Measurements from ENCODE around the gene E2F8. TPM values are rescaled to one million over a fixed set of nuclear protein-coding genes. Genes with fewer than 3 reads are reported as not detected.
A peak's percentile ranks its signal among the peaks of the same experiment; 100 is the strongest.

Gene E2F8
- total RNA-seq, 5 donors from 2014 or later (not counting 1 experiment from before 2014, with no cell fraction given): 0.12 to 0.56 (median 0.26) TPM

- no peaks in the 10 kb centered on the region for H3K36me3 Mint-ChIP-seq
- peaks cover 5 to 20% of the 10 kb centered on the region in 2 experiments for H3K4me1 ChIP-seq (ENCODE audit: control insufficient read depth in 1 of 2, extremely low read depth in 1 of 2, insufficient read depth in 2 of 2, low read length in 2 of 2)
- no peak overlapping the region for H3K27ac ChIP-seq (ENCODE audit: low read length)
- WGBS (ENCODE audit: insufficient coverage): under 1% methylated on average over 68 of the region's 92 CpGs
- H3K27me3 ChIP-seq (replicated peaks in 1 of 2; ENCODE audit: control insufficient read depth in 2 of 2, extremely low read depth in 1 of 2, insufficient read depth in 2 of 2, low read length in 1 of 2): peaks cover 2 to 43% of the 10 kb centered on the region in 2 experiments
- DNase-seq (peak in 2 of 35 experiments; percentile 3 to 11), ATAC-seq (replicated peaks in 1 of 4) (peak; percentile 7 to 38 (median 36))
- ChIA-PET POLR2A (no interaction called here), CTCF (no interaction called here)
- H3K27ac Mint-ChIP-seq: no peak overlapping the region
- peaks cover 9 to 20% (median 15%) of the 10 kb centered on the region in 3 donors for H3K4me1 Mint-ChIP-seq
- H3K4me3 ChIP-seq (ENCODE audit: control insufficient read depth in 1 of 2, extremely low read depth in 1 of 2, low read length in 1 of 2): peak overlapping the region; percentile 36 to 71
- no peaks in the 10 kb centered on the region for H3K9me3 ChIP-seq
- peaks cover 31 to 47% of the 10 kb centered on the region in 2 donors for H3K27me3 Mint-ChIP-seq
- peak overlapping the region; percentile 82 to 93 (median 82) for H3K4me3 Mint-ChIP-seq
- no peaks in the 10 kb centered on the region for H3K9me3 Mint-ChIP-seq
- H3K36me3 ChIP-seq (ENCODE audit: control insufficient read depth in 2 of 2, extremely low read depth in 1 of 2, insufficient read depth in 1 of 2, low read length in 1 of 2): no peaks in the 10 kb centered on the region
Measured at GRCh38 chr11:19241260-19242178, 774 bp upstream of the E2F8 start.

- DNase-seq (no peak), ATAC-seq (replicated peaks in 1 of 4) (no peak)
- WGBS (ENCODE audit: insufficient coverage): 80% methylated on average over 1 of the region's 3 CpGs
- Histone ChIP-seq H3K4me3 (ENCODE audit: control insufficient read depth in 1 of 2, extremely low read depth in 1 of 2, low read length in 1 of 2) (no peak overlapping the region), H3K27ac (ENCODE audit: low read length) (no peak overlapping the region), H3K36me3 (ENCODE audit: control insufficient read depth in 2 of 2, extremely low read depth in 1 of 2, insufficient read depth in 1 of 2, low read length in 1 of 2) (no peaks in the 10 kb centered on the region), H3K4me1 (ENCODE audit: control insufficient read depth in 1 of 2, extremely low read depth in 1 of 2, insufficient read depth in 2 of 2, low read length in 2 of 2) (peaks cover 5 to 20% of the 10 kb centered on the region in 2 experiments), H3K9me3 (no peaks in the 10 kb centered on the region), H3K27me3 (replicated peaks in 1 of 2; ENCODE audit: control insufficient read depth in 2 of 2, extremely low read depth in 1 of 2, insufficient read depth in 2 of 2, low read length in 1 of 2) (peaks cover 2 to 30% of the 10 kb centered on the region in 2 experiments)
- Mint-ChIP-seq H3K36me3 (no peaks in the 10 kb centered on the region), H3K27me3 (peaks cover 19 to 29% of the 10 kb centered on the region in 2 donors), H3K27ac (no peak overlapping the region), H3K9me3 (no peaks in the 10 kb centered on the region), H3K4me1 (peaks cover 9 to 20% (median 15%) of the 10 kb centered on the region in 3 donors), H3K4me3 (no peak overlapping the region)
- ChIA-PET POLR2A (no interaction called here), CTCF (interaction anchor here in 1 of 2 donors (0.6 kb wide), 1 partner anchor 315 kb away, joined by 3 read pairs; no protein-coding TSS in a partner anchor)
Measured at GRCh38 chr11:19239039-19239438, 1.7 kb downstream of the E2F8 start.

- H3K27me3 Mint-ChIP-seq: peaks cover 10 to 18% of the 10 kb centered on the region in 2 donors
- H3K27ac Mint-ChIP-seq: no peak overlapping the region
- ATAC-seq (replicated peaks in 1 of 4) (no peak), DNase-seq (no peak)
- Histone ChIP-seq H3K27ac (ENCODE audit: low read length) (no peak overlapping the region), H3K9me3 (no peaks in the 10 kb centered on the region), H3K4me1 (ENCODE audit: control insufficient read depth in 1 of 2, extremely low read depth in 1 of 2, insufficient read depth in 2 of 2, low read length in 2 of 2) (peaks cover 5 to 20% of the 10 kb centered on the region in 2 experiments), H3K27me3 (replicated peaks in 1 of 2; ENCODE audit: control insufficient read depth in 2 of 2, extremely low read depth in 1 of 2, insufficient read depth in 2 of 2, low read length in 1 of 2) (peaks cover 2 to 24% of the 10 kb centered on the region in 2 experiments), H3K36me3 (ENCODE audit: control insufficient read depth in 2 of 2, extremely low read depth in 1 of 2, insufficient read depth in 1 of 2, low read length in 1 of 2) (no peaks in the 10 kb centered on the region), H3K4me3 (ENCODE audit: control insufficient read depth in 1 of 2, extremely low read depth in 1 of 2, low read length in 1 of 2) (no peak overlapping the region)
- no peak overlapping the region for H3K4me3 Mint-ChIP-seq
- H3K36me3 Mint-ChIP-seq: no peaks in the 10 kb centered on the region
- no CpG with 5 or more reads among the region's 5 CpGs for WGBS (ENCODE audit: insufficient coverage)
- ChIA-PET CTCF (no interaction called here), POLR2A (no interaction called here)
- H3K4me1 Mint-ChIP-seq: peaks cover 9 to 20% (median 15%) of the 10 kb centered on the region in 3 donors
- H3K9me3 Mint-ChIP-seq: no peaks in the 10 kb centered on the region
Measured at GRCh38 chr11:19237813-19238212, 2.9 kb downstream of the E2F8 start.

GRCh38 chr11:19237381-19237780 is 3.4 kb downstream of the E2F8 start:
- no peak overlapping the region for H3K4me3 Mint-ChIP-seq
- H3K27me3 Mint-ChIP-seq: peaks cover 5 to 14% of the 10 kb centered on the region in 2 donors
- ChIA-PET POLR2A (no interaction called here), CTCF (no interaction called here)
- H3K9me3 Mint-ChIP-seq: no peaks in the 10 kb centered on the region
- peaks cover 5 to 16% of the 10 kb centered on the region in 2 experiments for H3K4me1 ChIP-seq (ENCODE audit: control insufficient read depth in 1 of 2, extremely low read depth in 1 of 2, insufficient read depth in 2 of 2, low read length in 2 of 2)
- no peaks in the 10 kb centered on the region for H3K36me3 Mint-ChIP-seq
- H3K27me3 ChIP-seq (replicated peaks in 1 of 2; ENCODE audit: control insufficient read depth in 2 of 2, extremely low read depth in 1 of 2, insufficient read depth in 2 of 2, low read length in 1 of 2): peaks cover 2 to 19% of the 10 kb centered on the region in 2 experiments
- WGBS (ENCODE audit: insufficient coverage): 98% methylated on average over 5 of the region's 8 CpGs
- ATAC-seq (replicated peaks in 1 of 4): no peak
- H3K4me1 Mint-ChIP-seq: peaks cover 6 to 16% (median 12%) of the 10 kb centered on the region in 3 donors
- no peak overlapping the region for H3K27ac Mint-ChIP-seq
- no peak for DNase-seq
- H3K9me3 ChIP-seq: no peaks in the 10 kb centered on the region
- no peaks in the 10 kb centered on the region for H3K36me3 ChIP-seq (ENCODE audit: control insufficient read depth in 2 of 2, extremely low read depth in 1 of 2, insufficient read depth in 1 of 2, low read length in 1 of 2)
- H3K4me3 ChIP-seq (ENCODE audit: control insufficient read depth in 1 of 2, extremely low read depth in 1 of 2, low read length in 1 of 2): no peak overlapping the region
- H3K27ac ChIP-seq (ENCODE audit: low read length): no peak overlapping the region

- H3K27me3 Mint-ChIP-seq: no peaks in the 10 kb centered on the region
- ChIA-PET CTCF (interaction anchor here in 1 of 2 donors (0.6 kb wide), 2 partner anchors 17 to 24 kb away, joined by 3 to 5 read pairs; no protein-coding TSS in a partner anchor), POLR2A (no interaction called here)
- no peaks in the 10 kb centered on the region for H3K36me3 ChIP-seq (ENCODE audit: control insufficient read depth in 2 of 2, extremely low read depth in 1 of 2, insufficient read depth in 1 of 2, low read length in 1 of 2)
- no peaks in the 10 kb centered on the region for H3K27me3 ChIP-seq (replicated peaks in 1 of 2; ENCODE audit: control insufficient read depth in 2 of 2, extremely low read depth in 1 of 2, insufficient read depth in 2 of 2, low read length in 1 of 2)
- H3K9me3 Mint-ChIP-seq: no peaks in the 10 kb centered on the region
- H3K4me1 Mint-ChIP-seq: peaks cover 0 to 9% (median 0%) of the 10 kb centered on the region in 3 donors
- 80% methylated on average over 1 of the region's 5 CpGs for WGBS (ENCODE audit: insufficient coverage)
- no peak for ATAC-seq (replicated peaks in 1 of 4)
- no peak overlapping the region for H3K27ac Mint-ChIP-seq
- no peak overlapping the region for H3K4me3 ChIP-seq (ENCODE audit: control insufficient read depth in 1 of 2, extremely low read depth in 1 of 2, low read length in 1 of 2)
- no peak for DNase-seq
- H3K4me3 Mint-ChIP-seq: no peak overlapping the region
- no peaks in the 10 kb centered on the region for H3K36me3 Mint-ChIP-seq
- no peak overlapping the region for H3K27ac ChIP-seq (ENCODE audit: low read length)
- no peaks in the 10 kb centered on the region for H3K4me1 ChIP-seq (ENCODE audit: control insufficient read depth in 1 of 2, extremely low read depth in 1 of 2, insufficient read depth in 2 of 2, low read length in 2 of 2)
- no peaks in the 10 kb centered on the region for H3K9me3 ChIP-seq
Measured at GRCh38 chr11:19234231-19234817, 6.4 kb downstream of the E2F8 start.

- Mint-ChIP-seq H3K27me3 (no peaks in the 10 kb centered on the region), H3K9me3 (no peaks in the 10 kb centered on the region), H3K4me1 (peaks cover 0 to 6% (median 0%) of the 10 kb centered on the region in 3 donors), H3K4me3 (no peak overlapping the region), H3K27ac (no peak overlapping the region), H3K36me3 (no peaks in the 10 kb centered on the region)
- no peak for DNase-seq
- 83% methylated on average over 1 of the region's 6 CpGs for WGBS (ENCODE audit: insufficient coverage)
- Histone ChIP-seq H3K9me3 (no peaks in the 10 kb centered on the region), H3K36me3 (ENCODE audit: control insufficient read depth in 2 of 2, extremely low read depth in 1 of 2, insufficient read depth in 1 of 2, low read length in 1 of 2) (no peaks in the 10 kb centered on the region), H3K4me3 (ENCODE audit: control insufficient read depth in 1 of 2, extremely low read depth in 1 of 2, low read length in 1 of 2) (no peak overlapping the region), H3K27ac (ENCODE audit: low read length) (no peak overlapping the region), H3K4me1 (ENCODE audit: control insufficient read depth in 1 of 2, extremely low read depth in 1 of 2, insufficient read depth in 2 of 2, low read length in 2 of 2) (no peaks in the 10 kb centered on the region), H3K27me3 (replicated peaks in 1 of 2; ENCODE audit: control insufficient read depth in 2 of 2, extremely low read depth in 1 of 2, insufficient read depth in 2 of 2, low read length in 1 of 2) (no peaks in the 10 kb centered on the region)
- no peak for ATAC-seq (replicated peaks in 1 of 4)
- POLR2A ChIA-PET: no interaction called here
- CTCF ChIA-PET: interaction anchor here in 1 of 2 donors (0.5 kb wide), 1 partner anchor 158 kb away, joined by 3 read pairs; no protein-coding TSS in a partner anchor
Measured at GRCh38 chr11:19232910-19233503, 7.7 kb downstream of the E2F8 start.

Measured in T-cell (primary cell).